Panc1 (cell line): ENCODE results near the gene FUBP1. TPM values are rescaled to one million over a fixed set of nuclear protein-coding genes. Genes with fewer than 3 reads are reported as not detected.

Source experiments
- ATAC-seq: fragments of 200-7000 bp; cut with Tn5 transposase; 2 replicates; pipeline ENCODE4 v1.9.1; 2020; ENCODE audit warnings: mild to moderate bottlenecking, moderate library complexity
- BruUV-seq: library from RNA; stranded (reverse); fragments of 400-500 nt; replicated peaks from 2 replicates; lab custom pipeline; 2021; lab: Mats Ljungman, UMichigan
- CTCF ChIA-PET: fragments of 300-600 bp; sonication (Branson Sonifier 250); formaldehyde crosslinking; loops from one replicate; lab custom pipeline; 2022; ENCODE audit warnings: antibody characterized with exemption; lab: Charles Lee
- POLR2A ChIA-PET: fragments of 300-600 bp; sonication (Branson Sonifier 250); formaldehyde crosslinking; loops from one replicate; lab custom pipeline; 2022; ENCODE audit warnings: antibody characterized with exemption; lab: Charles Lee
- DNase-seq: peaks from one replicate; pipeline ENCODE4 v3.0.0-alpha.2; 2010; ENCODE audit warnings: low read depth, low spot score
- H3K27ac ChIP-seq: 2 replicates; pipeline ENCODE4 v1.5.1; 2011; ENCODE audit warnings: mild to moderate bottlenecking, low read length, inconsistent platforms
- H3K27me3 ChIP-seq: fragments of 200-500 bp; sonication (Bioruptor generic); 2 replicates; pipeline ENCODE4 v1.6.0; 2014; ENCODE audit warnings: low read length, inconsistent platforms; ENCODE audit not compliant: control insufficient read depth, insufficient read depth
- H3K36me3 ChIP-seq: fragments of 200-500 bp; sonication (Bioruptor generic); 2 replicates; pipeline ENCODE4 v1.5.1; 2014; ENCODE audit warnings: inconsistent platforms, mild to moderate bottlenecking, low read length, moderate library complexity; ENCODE audit not compliant: control insufficient read depth, insufficient read depth
- H3K4me1 ChIP-seq: 2 replicates; pipeline ENCODE4 v1.5.1; 2011; ENCODE audit warnings: inconsistent platforms, mild to moderate bottlenecking, low read length, moderate library complexity; ENCODE audit not compliant: control insufficient read depth, insufficient read depth
- H3K4me3 ChIP-seq, 2 experiments: 2 replicates each; pipeline ENCODE4 v1.5.1; 2011 to 2012; ENCODE audit warnings: low read depth in 2 of 2, low read length in 2 of 2, mild to moderate bottlenecking in 2 of 2, inconsistent platforms in 1 of 2, moderate library complexity in 1 of 2
- H3K9me3 ChIP-seq: fragments of 200-500 bp; sonication (Bioruptor generic); 2 replicates; pipeline ENCODE4 v1.5.1; 2014; ENCODE audit warnings: low read depth, mild to moderate bottlenecking, inconsistent platforms, low read length, moderate library complexity; ENCODE audit not compliant: control insufficient read depth, insufficient read depth
- CTCF ChIP-seq: fragments of 450-650 bp; IDR thresholded peaks from 2 replicates; pipeline ENCODE4 v1.5.1; 2017; ENCODE audit warnings: mild to moderate bottlenecking
- POLR2AphosphoS5 ChIP-seq: IDR thresholded peaks from 2 replicates; pipeline ENCODE4 v1.6.1; 2012; ENCODE audit warnings: mild to moderate bottlenecking, low read depth, low read length, moderate library complexity
- REST ChIP-seq, 2 experiments: IDR thresholded peaks; 2 replicates each; pipeline ENCODE4 v1.6.1; 2011 to 2012; ENCODE audit warnings: low read depth in 2 of 2, control low read depth in 1 of 2, low read length in 1 of 2, mild to moderate bottlenecking in 1 of 2, moderate library complexity in 1 of 2; ENCODE audit not compliant: insufficient read depth in 1 of 2
- SIN3A ChIP-seq: IDR thresholded peaks from 2 replicates; pipeline ENCODE4 v1.6.1; 2012; ENCODE audit warnings: low read depth, mild to moderate bottlenecking, low read length, moderate library complexity, borderline replicate concordance; ENCODE audit not compliant: insufficient read depth
- TCF7L2 ChIP-seq: IDR thresholded peaks from 2 replicates; pipeline ENCODE4 v1.6.1; 2011; ENCODE audit warnings: mild to moderate bottlenecking, low read depth, low read length, inconsistent platforms
- in situ Hi-C: cut with HindIII; loops from 2 replicates; pipeline ENCODE4 v1.10.0; 2016; ENCODE audit warnings: low sequenced_read_pairs, low pct_unique_long_range_greater_than_20kb
- intact Hi-C: fragments of 100-400 bp; cut with micrococcal nuclease; formaldehyde crosslinking; loops from one replicate; pipeline ENCODE4 v1.10.0; 2022; ENCODE audit not compliant: unreplicated experiment
- total RNA-seq: library from RNA; stranded (reverse); gene quantifications from one replicate; pipeline ENCODE4 v1.2.1, GENCODE V29; 2021; ENCODE audit not compliant: unreplicated experiment

The FUBP1 gene
- total RNA-seq, 1 experiment from 2014 or later, result 150 TPM

GRCh38 chr1:77958850-77959249 is 20.0 kb downstream of the FUBP1 start:
- TF ChIP-seq REST (IDR thresholded peaks at IDR 0.05; ENCODE audit: insufficient read depth in 1 of 2, low read depth in 2 of 2, low read length in 1 of 2) (no peak), POLR2AphosphoS5 (no peak), TCF7L2 (no peak), CTCF (no peak), SIN3A (no peak)
- H3K4me3 ChIP-seq, result no peak overlapping the region
- no TSS peak for BruUV-seq
- no peaks in the 10 kb centered on the region for H3K27me3 ChIP-seq
- ChIA-PET POLR2A (no interaction called here), CTCF (no interaction called here)
- DNase-seq (no peak), ATAC-seq (no peak)
- in situ Hi-C loops (no loop called here), intact Hi-C loops (no loop called here)
- no peak overlapping the region for H3K27ac ChIP-seq
- H3K9me3 ChIP-seq, result no peaks in the 10 kb centered on the region
- H3K36me3 ChIP-seq, result peaks cover 92% of the 10 kb centered on the region
- no peaks in the 10 kb centered on the region for H3K4me1 ChIP-seq

GRCh38 chr1:77958391-77958790 is 20.5 kb downstream of the FUBP1 start:
- Histone ChIP-seq H3K36me3 (peaks cover 92% of the 10 kb centered on the region), H3K27me3 (no peaks in the 10 kb centered on the region), H3K9me3 (no peaks in the 10 kb centered on the region), H3K4me3 (no peak overlapping the region), H3K27ac (no peak overlapping the region), H3K4me1 (no peaks in the 10 kb centered on the region)
- ATAC-seq, result no peak
- no peak for TF ChIP-seq POLR2AphosphoS5
- TF ChIP-seq SIN3A, result no peak
- TF ChIP-seq TCF7L2, result no peak
- no peak for TF ChIP-seq REST (IDR thresholded peaks at IDR 0.05; ENCODE audit: insufficient read depth in 1 of 2, low read depth in 2 of 2, low read length in 1 of 2)
- TF ChIP-seq CTCF, result no peak
- intact Hi-C loops (no loop called here), in situ Hi-C loops (no loop called here)
- no peak for DNase-seq
- POLR2A ChIA-PET, result no interaction called here
- CTCF ChIA-PET, result no interaction called here
- BruUV-seq, result no TSS peak
